ENCODE results near the gene THOP1.
"Not testable (repeated sequence)": the region's sequence is repeated elsewhere in the genome, so short reads cannot be mapped to it uniquely, and the experiment has no call there.

Gene THOP1

GRCh38 chr19:2782936-2783780 lies 2.1 kb upstream of the THOP1 start, which contains the start of gene SGTA:
TSS of gene SGTA (minus strand) at chr19:2783273. CDS start at chr19:2769068, 14,205 bp downstream.
- peak; percentile 98 for DNase-seq

DNA sequence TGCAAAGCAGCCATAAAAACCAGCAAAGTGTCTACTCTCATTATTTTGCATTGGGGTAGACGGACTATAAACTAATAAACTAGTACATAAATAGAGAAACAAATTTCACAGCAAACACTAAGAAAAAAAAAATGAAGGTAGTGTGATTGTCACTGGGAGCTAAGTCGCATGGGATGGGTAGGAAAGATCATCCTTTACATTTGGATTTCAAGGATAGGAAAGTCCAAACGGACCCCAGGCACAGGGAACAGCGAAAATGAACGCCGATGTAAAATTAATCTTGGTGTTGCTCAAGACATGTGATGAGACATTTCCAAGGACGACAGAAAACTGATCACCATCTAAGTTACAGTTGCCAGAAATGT lies 1.5 kb upstream of the THOP1 start:
- no peak for DNase-seq

DNA sequence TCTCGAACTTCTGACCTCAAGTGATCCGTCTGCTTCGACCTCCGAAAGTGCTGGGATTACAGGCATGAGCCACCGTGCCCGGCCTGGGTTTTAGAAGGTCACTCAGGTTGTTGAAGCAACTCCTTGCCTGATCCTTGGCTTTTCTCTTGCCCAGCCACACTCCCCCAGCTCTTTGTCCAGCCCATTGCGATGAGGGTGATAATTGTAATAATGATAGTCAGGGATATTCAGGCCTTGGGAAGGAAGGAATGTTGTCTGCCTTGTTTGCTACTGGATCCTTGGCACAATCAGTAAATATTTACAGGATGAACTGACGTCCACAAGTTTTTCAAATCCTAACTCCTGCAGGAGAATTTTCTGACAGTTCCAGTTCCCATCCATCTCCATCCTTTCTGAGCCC lies 1.8 kb downstream of the THOP1 start:
- DNase-seq = no peak

DNA sequence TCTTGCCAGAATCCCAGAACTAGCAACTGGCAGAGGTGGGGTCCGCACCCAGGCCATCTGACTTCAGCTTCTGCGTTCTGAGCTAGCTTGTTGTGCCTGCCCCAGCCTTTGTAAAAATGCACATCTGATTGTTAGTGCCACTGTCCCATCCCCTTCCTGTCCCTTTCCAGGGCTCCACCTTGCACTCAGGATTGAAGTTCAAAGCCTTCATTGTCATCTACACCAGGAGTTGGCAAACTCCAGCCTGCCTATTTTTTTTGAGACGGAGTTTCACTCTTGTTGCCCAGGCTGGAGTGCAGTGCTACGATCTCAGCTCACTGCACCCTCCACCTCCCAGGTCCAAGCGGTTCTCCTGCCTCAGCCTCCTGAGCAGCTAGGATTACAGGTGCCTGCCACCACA lies 2.9 kb downstream of the THOP1 start:
- no peak for DNase-seq

DNA sequence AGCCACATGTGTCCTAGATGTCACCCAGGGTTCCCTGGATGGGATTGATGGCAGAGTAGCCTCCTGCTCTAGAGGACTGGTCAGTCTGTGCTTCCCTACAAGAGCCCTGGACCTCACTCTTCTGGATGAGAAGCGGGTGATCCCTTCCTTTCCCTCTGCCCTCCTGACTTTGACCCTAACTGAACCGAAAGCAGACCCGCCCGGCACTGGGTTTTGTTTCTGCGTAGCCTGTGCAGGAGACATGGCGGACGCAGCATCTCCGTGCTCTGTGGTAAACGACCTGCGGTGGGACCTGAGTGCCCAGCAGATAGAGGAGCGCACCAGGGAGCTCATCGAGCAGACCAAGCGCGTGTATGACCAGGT lies 4.9 kb downstream of the THOP1 start:
- no peak for DNase-seq

GRCh38 chr19:2790557-2791271 lies 5.4 kb downstream of the THOP1 start:
- DNase-seq = no peak

DNA sequence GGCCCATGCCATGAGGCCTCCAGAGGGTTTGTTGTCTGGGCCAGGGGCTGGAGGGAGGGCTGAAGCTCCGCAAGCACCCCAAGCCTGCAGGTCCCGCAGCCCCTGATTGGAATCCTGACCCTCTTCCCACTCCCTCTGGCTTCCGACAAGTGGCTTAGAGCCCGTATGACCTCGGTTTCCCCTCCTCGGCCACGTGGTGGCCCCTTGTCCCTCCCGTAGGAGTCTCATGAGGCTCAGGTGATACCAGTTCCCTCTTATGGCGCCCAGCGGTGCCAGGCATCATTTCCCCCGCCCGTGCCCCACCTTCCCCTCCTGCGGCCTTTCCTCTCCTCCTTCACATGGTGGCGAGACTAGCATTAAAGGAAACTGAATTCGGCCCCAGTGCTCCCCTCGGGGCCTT lies 6.1 kb downstream of the THOP1 start:
- no peak for DNase-seq

GRCh38 chr19:2791876-2792275 lies 6.6 kb downstream of the THOP1 start:
- no peak for DNase-seq

DNA sequence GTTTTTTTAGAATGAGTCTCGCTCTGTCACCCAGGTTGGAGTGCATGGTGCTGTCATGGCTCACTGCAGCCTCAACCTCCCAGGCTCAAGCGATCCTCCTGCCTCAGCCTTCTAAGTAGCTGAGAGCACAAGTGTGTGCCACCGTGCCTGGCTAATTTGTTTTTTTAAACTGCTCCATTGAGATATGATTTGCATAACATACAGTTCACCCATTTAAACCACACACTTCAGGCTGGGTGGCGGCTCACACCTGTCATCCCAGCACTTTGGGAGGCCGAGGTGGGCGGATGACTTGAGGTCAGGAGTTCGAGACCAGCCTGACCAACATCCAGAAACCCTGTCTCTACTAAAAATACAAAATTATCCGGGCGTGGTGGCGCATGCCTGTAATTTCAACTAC lies 7.4 kb downstream of the THOP1 start:
- DNase-seq = not testable (repeated sequence)

DNA sequence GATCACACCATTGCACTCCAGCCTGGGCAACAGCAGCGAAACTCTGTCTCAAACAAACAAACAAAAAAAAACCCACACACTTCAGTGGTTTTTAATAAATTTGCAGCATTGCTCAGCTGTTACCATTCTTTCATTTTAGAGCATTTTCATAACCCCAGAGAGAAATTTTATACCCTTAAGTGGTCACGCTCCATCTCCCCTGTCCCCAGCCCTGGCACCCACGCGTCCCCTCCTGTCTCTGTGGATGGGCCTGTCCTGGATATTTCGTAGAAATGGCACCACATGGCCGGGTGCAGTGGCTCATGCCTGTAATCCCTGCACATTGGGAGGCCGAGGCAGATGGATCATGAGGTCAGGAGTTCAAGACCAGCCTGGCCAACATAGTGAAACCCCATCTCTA lies 7.8 kb downstream of the THOP1 start:
- DNase-seq = no peak

GRCh38 chr19:2793577-2793976 lies 8.3 kb downstream of the THOP1 start:
- no peak for DNase-seq

DNA sequence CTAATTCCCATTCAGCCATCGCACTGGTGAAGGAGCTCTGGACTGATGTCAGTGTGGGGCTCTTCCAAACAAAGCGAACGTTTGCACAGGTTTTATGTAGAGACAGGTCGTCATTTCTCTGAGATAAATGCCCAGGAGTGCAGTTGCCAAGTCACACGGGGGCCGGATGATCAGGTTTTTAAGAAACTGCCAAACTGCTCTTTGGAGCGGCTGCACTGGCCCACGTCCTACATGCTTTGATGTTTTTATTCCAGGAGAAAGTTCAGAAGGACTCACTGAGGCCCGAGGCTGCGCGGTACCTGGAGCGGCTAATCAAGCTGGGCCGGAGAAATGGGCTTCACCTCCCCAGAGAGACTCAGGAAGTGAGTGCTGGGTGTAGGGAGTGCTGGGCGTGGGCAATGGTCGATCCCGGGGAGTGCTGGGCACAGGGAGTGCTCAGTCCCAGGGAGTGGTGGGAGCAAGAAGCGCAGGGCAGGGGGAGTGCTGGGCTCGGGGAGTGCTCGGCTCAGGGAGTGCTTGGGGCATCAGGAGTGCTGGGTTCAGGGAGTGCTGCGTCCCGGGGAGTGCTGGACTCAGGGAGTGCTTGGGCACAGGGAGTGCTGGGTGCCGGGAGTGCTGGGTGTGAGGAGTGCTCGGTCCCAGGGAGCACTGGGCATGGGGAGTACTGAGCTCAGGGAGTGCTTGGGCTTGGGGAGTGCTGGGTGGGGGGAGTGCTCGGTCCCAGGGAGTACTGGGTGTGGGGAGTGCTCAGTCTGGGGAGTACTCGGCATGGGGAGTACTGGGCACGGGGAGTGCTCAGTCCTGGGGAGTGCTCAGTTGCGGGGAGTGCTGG lies 10.7 kb downstream of the THOP1 start:
- no peak for DNase-seq

GRCh38 chr19:2796659-2797266 lies 11.5 kb downstream of the THOP1 start:
- no peak for DNase-seq

DNA sequence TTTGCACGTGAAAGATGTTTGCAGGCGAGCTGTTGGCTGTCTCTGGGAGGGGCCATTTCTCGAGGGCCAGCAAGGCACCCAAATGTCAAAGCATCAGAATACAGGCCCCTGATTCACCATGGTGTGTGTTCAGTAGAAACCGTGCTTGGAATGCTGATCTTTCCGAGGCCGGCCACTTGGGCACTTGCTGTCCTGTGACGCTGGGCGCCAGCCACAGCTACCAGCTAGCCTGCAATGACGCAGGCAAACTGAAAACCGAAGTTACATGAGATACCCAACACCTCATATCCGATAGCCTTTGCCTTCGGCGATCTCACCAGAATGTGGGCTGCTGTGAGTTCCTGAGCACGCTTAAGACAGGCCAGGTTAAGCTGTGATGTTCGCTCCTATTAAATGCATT lies 12.0 kb downstream of the THOP1 start:
- no peak for DNase-seq

GRCh38 chr19:2798158-2798685 lies 12.9 kb downstream of the THOP1 start:
- DNase-seq = no peak

- DNase-seq = no peak
Measured at GRCh38 chr19:2798733-2799132, 13.4 kb downstream of the THOP1 start.

DNA sequence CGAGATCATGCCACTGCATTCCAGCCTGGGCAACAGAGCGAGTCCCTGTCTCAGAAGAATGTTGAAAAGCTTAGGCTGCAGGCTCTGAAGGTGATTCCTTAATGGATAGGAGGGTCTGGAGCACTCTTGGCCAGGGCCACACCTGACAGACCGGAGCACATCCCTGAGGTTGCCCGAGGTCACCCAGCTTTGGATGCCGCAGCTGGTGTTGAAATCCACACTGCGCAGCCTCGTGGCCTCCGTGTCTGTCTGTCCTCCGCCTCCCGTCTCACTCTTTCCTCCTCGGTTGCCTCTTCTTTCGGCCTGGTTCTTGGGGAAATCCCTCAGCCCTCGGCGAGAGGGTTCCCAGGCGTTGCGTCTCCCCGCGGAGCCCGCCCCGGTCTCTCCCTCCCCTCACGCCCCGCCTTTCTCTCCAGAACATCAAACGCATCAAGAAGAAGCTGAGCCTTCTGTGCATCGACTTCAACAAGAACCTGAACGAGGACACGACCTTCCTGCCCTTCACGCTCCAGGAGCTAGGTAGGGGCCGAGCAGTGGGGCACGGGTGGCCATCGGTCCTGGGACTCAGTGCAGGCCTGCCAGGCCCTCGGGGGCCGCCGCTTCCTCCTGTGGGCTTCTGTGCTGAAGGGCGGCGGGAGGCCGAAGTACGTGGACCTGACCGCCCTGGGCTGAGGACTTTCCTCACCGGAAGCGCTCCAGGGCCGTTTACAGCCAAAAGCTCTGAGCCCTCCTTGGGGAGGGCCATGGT lies 14.1 kb downstream of the THOP1 start:
- DNase-seq = no peak

GRCh38 chr19:2800506-2800905 lies 15.2 kb downstream of the THOP1 start:
- DNase-seq = no peak

- no peak for DNase-seq
Measured at GRCh38 chr19:2802826-2803225, 17.5 kb downstream of the THOP1 start.

DNA sequence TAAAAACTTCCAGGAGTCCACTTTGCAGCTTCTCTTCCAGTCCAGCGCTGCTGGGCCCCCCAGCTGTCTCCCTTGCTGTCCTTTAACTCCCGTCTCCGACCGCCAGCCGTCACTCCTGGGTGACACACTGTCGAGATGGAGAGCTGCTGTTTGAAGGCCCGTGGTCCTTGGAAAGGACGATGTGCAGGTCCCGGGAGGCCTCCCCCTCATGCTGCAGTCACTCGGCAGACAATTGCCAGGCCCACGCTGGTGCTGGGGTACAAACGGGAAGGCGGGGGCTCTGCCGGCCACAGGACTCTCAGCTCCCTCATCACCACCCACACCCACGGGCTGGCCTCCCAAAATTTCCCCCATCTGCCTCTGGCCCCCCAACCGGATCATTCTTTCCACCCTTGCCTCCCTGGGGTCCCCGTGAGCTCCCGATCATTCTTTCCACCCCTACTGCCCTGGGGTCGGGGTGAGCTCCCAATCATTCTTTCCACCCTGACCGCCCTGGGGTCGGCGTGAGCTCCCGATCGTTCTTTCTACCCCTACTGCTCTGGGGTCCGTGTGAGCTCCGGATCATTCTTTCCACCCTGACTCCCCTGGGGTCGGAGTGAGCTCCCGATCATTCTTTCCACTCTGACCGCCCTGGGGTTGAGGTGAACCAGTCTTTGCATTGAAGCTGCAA lies 18.3 kb downstream of the THOP1 start:
- no peak for DNase-seq
